ENCODE results near the gene PIEZO2.

PIEZO2 gene

DNA sequence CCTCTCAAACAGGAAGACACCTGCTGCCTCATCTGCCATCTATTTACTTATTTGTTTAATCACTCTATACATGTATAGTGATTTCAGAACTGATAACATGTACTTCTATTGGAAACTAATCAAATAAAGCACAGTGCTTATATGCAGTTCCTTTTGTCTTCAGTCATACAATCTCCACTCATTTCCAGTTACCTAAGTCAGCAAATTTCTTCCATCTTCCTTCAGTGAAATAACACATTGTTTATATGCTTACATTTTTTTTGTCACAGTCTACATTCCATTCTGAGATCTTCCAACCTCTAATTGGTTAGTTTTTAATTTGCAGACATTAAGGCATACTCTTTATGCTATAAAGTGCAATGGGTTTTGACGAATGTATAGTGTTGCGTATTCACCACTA lies 323.0 kb downstream of the PIEZO2 start:
- DNase-seq = no peak
- H3K4me3 ChIP-seq (ENCODE audit: control insufficient read depth in 1 of 7, extremely low read depth in 1 of 7, insufficient read depth in 4 of 7, low read depth in 2 of 7, low read length in 6 of 7) = no peak overlapping the region
- ChIA-PET CTCF (no interaction called here), POLR2A (no interaction called here)
- H3K36me3 ChIP-seq (ENCODE audit: control insufficient read depth in 4 of 4, insufficient read depth in 4 of 4, low read length in 3 of 4) = no peaks in the 10 kb centered on the region
- H3K27ac ChIP-seq (ENCODE audit: insufficient read depth in 1 of 2, low read depth in 1 of 2, low read length in 2 of 2, poor library complexity in 1 of 2, severe bottlenecking in 2 of 2) = no peak overlapping the region
- whole genome bisulfite sequencing (ENCODE audit: insufficient coverage) = 100% methylated on average over 1 of the region's 2 CpGs
- no peaks in the 10 kb centered on the region for H3K27me3 ChIP-seq (replicated peaks in 2 of 5; ENCODE audit: control insufficient read depth in 4 of 5, insufficient read depth in 5 of 5, low read length in 4 of 5)
- no peaks in the 10 kb centered on the region for H3K9me3 ChIP-seq (ENCODE audit: control extremely low read depth in 1 of 5, control insufficient read depth in 4 of 5, insufficient read depth in 2 of 5, low read depth in 1 of 5, low read length in 4 of 5)
- H3K4me1 ChIP-seq (ENCODE audit: control extremely low read depth in 1 of 4, control insufficient read depth in 4 of 4, insufficient read depth in 4 of 4, low read length in 3 of 4) = peaks cover 2 to 11% (median 6%) of the 10 kb centered on the region in 4 experiments

DNA sequence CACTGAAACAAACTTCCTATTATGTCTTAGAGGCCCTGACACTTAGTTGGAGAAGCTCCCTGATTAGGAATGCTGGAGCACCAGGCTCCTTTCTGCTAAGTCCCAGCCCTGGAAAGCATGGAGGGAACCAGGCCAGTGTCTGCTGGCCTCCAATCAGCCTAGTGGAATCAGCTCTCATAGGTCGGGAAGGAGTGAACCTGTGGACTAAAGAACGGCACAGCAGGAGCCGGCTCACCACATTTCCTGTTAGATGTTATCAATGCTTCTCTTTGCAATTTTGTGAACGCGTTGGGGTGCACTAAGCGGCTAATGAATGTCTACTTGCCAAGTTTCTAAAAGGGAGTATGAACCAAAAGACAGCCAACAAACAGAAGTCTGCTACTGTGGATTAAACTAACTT lies 326.9 kb downstream of the PIEZO2 start:
- POLR2A ChIA-PET = no interaction called here
- 0% methylated on average over 5 of the region's 6 CpGs for WGBS (ENCODE audit: insufficient coverage)
- Histone ChIP-seq H3K4me1 (ENCODE audit: control extremely low read depth in 1 of 4, control insufficient read depth in 4 of 4, insufficient read depth in 4 of 4, low read length in 3 of 4) (peaks cover 2 to 11% (median 6%) of the 10 kb centered on the region in 4 experiments), H3K9me3 (ENCODE audit: control extremely low read depth in 1 of 5, control insufficient read depth in 4 of 5, insufficient read depth in 2 of 5, low read depth in 1 of 5, low read length in 4 of 5) (peaks cover 0 to 8% (median 0%) of the 10 kb centered on the region in 5 experiments), H3K36me3 (ENCODE audit: control insufficient read depth in 4 of 4, insufficient read depth in 4 of 4, low read length in 3 of 4) (no peaks in the 10 kb centered on the region), H3K4me3 (ENCODE audit: control insufficient read depth in 1 of 7, extremely low read depth in 1 of 7, insufficient read depth in 4 of 7, low read depth in 2 of 7, low read length in 6 of 7) (peak overlapping the region in 2 of 7 experiments; percentile 45 to 48), H3K27ac (ENCODE audit: insufficient read depth in 1 of 2, low read depth in 1 of 2, low read length in 2 of 2, poor library complexity in 1 of 2, severe bottlenecking in 2 of 2) (no peak overlapping the region), H3K27me3 (replicated peaks in 2 of 5; ENCODE audit: control insufficient read depth in 4 of 5, insufficient read depth in 5 of 5, low read length in 4 of 5) (no peaks in the 10 kb centered on the region)
- CTCF ChIA-PET = interaction anchor here (0.7 to 1.4 kb wide), 4 partner anchors 10 to 35 kb away, joined by 3 to 4 read pairs (median 3); no protein-coding TSS in a partner anchor
- peak; percentile 50 to 79 (median 67) for DNase-seq

DNA sequence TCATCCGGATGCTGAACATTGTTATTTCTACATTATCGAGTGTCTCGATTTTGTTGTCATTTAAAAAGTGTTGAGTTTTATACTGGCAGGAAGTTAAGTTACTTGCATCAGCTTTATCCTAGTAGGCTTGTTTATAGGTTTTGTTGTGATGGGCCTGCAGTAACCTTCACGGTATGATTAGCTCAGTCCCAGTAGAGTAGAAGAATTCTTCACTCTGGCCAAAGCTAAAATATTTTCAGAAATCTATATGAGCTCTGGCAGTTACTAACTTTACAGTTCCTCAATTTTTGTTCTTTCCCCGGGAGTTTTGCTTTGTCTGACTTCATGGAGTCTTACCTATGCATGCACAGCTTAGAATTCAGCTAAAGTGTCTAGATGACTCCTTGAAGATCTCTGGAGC lies 328.7 kb downstream of the PIEZO2 start:
- no peak overlapping the region for H3K27ac ChIP-seq (ENCODE audit: insufficient read depth in 1 of 2, low read depth in 1 of 2, low read length in 2 of 2, poor library complexity in 1 of 2, severe bottlenecking in 2 of 2)
- no peaks in the 10 kb centered on the region for H3K27me3 ChIP-seq (replicated peaks in 2 of 5; ENCODE audit: control insufficient read depth in 4 of 5, insufficient read depth in 5 of 5, low read length in 4 of 5)
- H3K36me3 ChIP-seq (ENCODE audit: control insufficient read depth in 4 of 4, insufficient read depth in 4 of 4, low read length in 3 of 4) = no peaks in the 10 kb centered on the region
- no peak overlapping the region for H3K4me3 ChIP-seq (ENCODE audit: control insufficient read depth in 1 of 7, extremely low read depth in 1 of 7, insufficient read depth in 4 of 7, low read depth in 2 of 7, low read length in 6 of 7)
- peaks cover 0 to 8% (median 0%) of the 10 kb centered on the region in 5 experiments for H3K9me3 ChIP-seq (ENCODE audit: control extremely low read depth in 1 of 5, control insufficient read depth in 4 of 5, insufficient read depth in 2 of 5, low read depth in 1 of 5, low read length in 4 of 5)
- H3K4me1 ChIP-seq (ENCODE audit: control extremely low read depth in 1 of 4, control insufficient read depth in 4 of 4, insufficient read depth in 4 of 4, low read length in 3 of 4) = peaks cover 2 to 11% (median 6%) of the 10 kb centered on the region in 4 experiments
- POLR2A ChIA-PET = no interaction called here
- CTCF ChIA-PET = interaction anchor here (0.8 to 1.3 kb wide), 2 partner anchors 20 to 30 kb away, joined by 3 to 5 read pairs; no protein-coding TSS in a partner anchor
- DNase-seq = no peak
- 0% methylated on average over 1 of the region's 5 CpGs for WGBS (ENCODE audit: insufficient coverage)

DNA sequence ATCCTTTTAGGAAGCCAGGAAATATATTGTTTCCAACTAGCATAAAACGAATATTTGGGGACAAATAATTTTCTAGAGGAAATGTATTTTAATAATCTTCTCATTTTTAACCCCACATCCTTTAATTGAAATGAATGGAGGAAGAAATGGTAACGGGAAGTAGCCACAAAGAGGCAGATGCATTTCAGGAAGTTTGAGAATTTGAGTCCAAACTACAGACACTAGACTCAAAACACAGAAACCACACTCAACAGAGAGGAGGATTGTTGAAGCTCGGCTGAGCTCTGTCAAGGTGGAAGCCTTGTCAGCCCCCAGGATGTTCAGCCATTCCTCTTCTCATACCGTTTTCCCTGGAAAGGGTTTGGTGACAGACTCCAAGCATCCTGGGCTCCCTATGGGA lies 335.0 kb downstream of the PIEZO2 start:
- CTCF ChIA-PET = interaction anchor here (0.8 to 1.6 kb wide), 4 partner anchors 16 to 38 kb away, joined by 3 to 4 read pairs (median 3); no protein-coding TSS in a partner anchor
- POLR2A ChIA-PET = no interaction called here

DNA sequence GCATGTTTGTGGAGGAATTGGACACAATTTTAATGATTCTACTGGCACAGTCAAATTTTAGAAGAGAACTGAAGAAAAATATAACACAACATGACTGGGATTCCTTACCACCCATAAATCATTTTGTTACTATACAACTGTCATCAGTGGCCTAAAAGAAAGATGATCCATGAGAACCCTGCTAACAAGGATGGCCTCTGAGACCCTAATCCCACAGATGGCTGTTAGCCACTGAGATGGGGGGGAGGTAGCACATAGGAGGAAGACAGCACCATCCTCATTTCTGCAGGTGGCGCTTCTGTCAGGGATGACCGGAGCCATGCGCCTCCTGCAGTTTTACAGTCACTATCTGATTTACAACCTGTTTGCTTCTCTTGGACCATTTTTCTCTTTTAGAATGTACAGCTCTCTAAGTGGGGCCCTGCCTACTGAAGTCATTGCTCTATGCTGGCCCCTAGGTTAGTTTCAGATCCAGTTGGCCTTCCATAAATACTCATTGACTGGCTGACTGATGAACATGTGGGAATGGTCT lies 343.7 kb downstream of the PIEZO2 start:
- CTCF ChIA-PET = interaction anchor here (1.0 kb wide), 1 partner anchor 230 kb away, joined by 3 read pairs; no protein-coding TSS in a partner anchor
- POLR2A ChIA-PET = no interaction called here
- Histone ChIP-seq H3K27me3 (replicated peaks in 2 of 5; ENCODE audit: control insufficient read depth in 4 of 5, insufficient read depth in 5 of 5, low read length in 4 of 5) (no peaks in the 10 kb centered on the region), H3K9me3 (ENCODE audit: control extremely low read depth in 1 of 5, control insufficient read depth in 4 of 5, insufficient read depth in 2 of 5, low read depth in 1 of 5, low read length in 4 of 5) (no peaks in the 10 kb centered on the region), H3K27ac (ENCODE audit: insufficient read depth in 1 of 2, low read depth in 1 of 2, low read length in 2 of 2, poor library complexity in 1 of 2, severe bottlenecking in 2 of 2) (no peak overlapping the region), H3K4me3 (ENCODE audit: control insufficient read depth in 1 of 7, extremely low read depth in 1 of 7, insufficient read depth in 4 of 7, low read depth in 2 of 7, low read length in 6 of 7) (no peak overlapping the region), H3K4me1 (ENCODE audit: control extremely low read depth in 1 of 4, control insufficient read depth in 4 of 4, insufficient read depth in 4 of 4, low read length in 3 of 4) (no peaks in the 10 kb centered on the region), H3K36me3 (ENCODE audit: control insufficient read depth in 4 of 4, insufficient read depth in 4 of 4, low read length in 3 of 4) (no peaks in the 10 kb centered on the region)
- 100% methylated on average over 2 of the region's 3 CpGs for WGBS (ENCODE audit: insufficient coverage)
- no peak for DNase-seq

More for the DNA sequence above, 335.0 kb downstream of the PIEZO2 start:
- H3K27me3 ChIP-seq (replicated peaks in 2 of 5; ENCODE audit: control insufficient read depth in 4 of 5, insufficient read depth in 5 of 5, low read length in 4 of 5) = no peaks in the 10 kb centered on the region
- peaks cover 0 to 5% (median 2%) of the 10 kb centered on the region in 4 experiments for H3K4me1 ChIP-seq (ENCODE audit: control extremely low read depth in 1 of 4, control insufficient read depth in 4 of 4, insufficient read depth in 4 of 4, low read length in 3 of 4)
- 63% methylated on average over 1 of the region's 4 CpGs for WGBS (ENCODE audit: insufficient coverage)
- no peak overlapping the region for H3K4me3 ChIP-seq (ENCODE audit: control insufficient read depth in 1 of 7, extremely low read depth in 1 of 7, insufficient read depth in 4 of 7, low read depth in 2 of 7, low read length in 6 of 7)
- H3K27ac ChIP-seq (ENCODE audit: insufficient read depth in 1 of 2, low read depth in 1 of 2, low read length in 2 of 2, poor library complexity in 1 of 2, severe bottlenecking in 2 of 2) = no peak overlapping the region
- DNase-seq = peak in 2 of 3 donors; percentile 35 to 56
- no peaks in the 10 kb centered on the region for H3K9me3 ChIP-seq (ENCODE audit: control extremely low read depth in 1 of 5, control insufficient read depth in 4 of 5, insufficient read depth in 2 of 5, low read depth in 1 of 5, low read length in 4 of 5)
- H3K36me3 ChIP-seq (ENCODE audit: control insufficient read depth in 4 of 4, insufficient read depth in 4 of 4, low read length in 3 of 4) = no peaks in the 10 kb centered on the region

DNA sequence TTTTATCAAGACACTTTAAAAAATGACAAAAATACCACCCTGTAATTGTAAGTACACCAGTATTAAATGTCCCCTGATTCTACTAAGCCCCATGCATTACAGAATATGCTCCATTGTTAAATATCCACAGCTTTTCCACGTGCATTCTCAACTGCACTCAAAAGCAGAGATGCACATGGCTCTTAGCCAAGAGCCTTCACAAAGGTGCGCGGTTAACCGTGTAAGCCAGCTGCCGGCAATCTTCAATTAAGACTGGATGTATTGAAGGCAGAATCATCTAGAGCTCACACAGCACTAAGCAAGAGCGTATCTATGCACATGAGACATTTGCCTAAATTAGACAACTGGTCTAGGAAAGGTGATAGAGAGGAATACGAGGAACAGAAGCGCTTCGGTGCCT lies 345.2 kb downstream of the PIEZO2 start:
- Histone ChIP-seq H3K4me1 (ENCODE audit: control extremely low read depth in 1 of 4, control insufficient read depth in 4 of 4, insufficient read depth in 4 of 4, low read length in 3 of 4) (no peaks in the 10 kb centered on the region), H3K27me3 (replicated peaks in 2 of 5; ENCODE audit: control insufficient read depth in 4 of 5, insufficient read depth in 5 of 5, low read length in 4 of 5) (no peaks in the 10 kb centered on the region), H3K4me3 (ENCODE audit: control insufficient read depth in 1 of 7, extremely low read depth in 1 of 7, insufficient read depth in 4 of 7, low read depth in 2 of 7, low read length in 6 of 7) (no peak overlapping the region), H3K36me3 (ENCODE audit: control insufficient read depth in 4 of 4, insufficient read depth in 4 of 4, low read length in 3 of 4) (no peaks in the 10 kb centered on the region), H3K27ac (ENCODE audit: insufficient read depth in 1 of 2, low read depth in 1 of 2, low read length in 2 of 2, poor library complexity in 1 of 2, severe bottlenecking in 2 of 2) (no peak overlapping the region), H3K9me3 (ENCODE audit: control extremely low read depth in 1 of 5, control insufficient read depth in 4 of 5, insufficient read depth in 2 of 5, low read depth in 1 of 5, low read length in 4 of 5) (no peaks in the 10 kb centered on the region)
- POLR2A ChIA-PET = no interaction called here
- no peak for DNase-seq
- CTCF ChIA-PET = interaction anchor here (0.8 kb wide), 1 partner anchor 18 kb away, joined by 3 read pairs; no protein-coding TSS in a partner anchor
- 90% methylated on average over 7 of the region's 9 CpGs for whole genome bisulfite sequencing (ENCODE audit: insufficient coverage)

DNA sequence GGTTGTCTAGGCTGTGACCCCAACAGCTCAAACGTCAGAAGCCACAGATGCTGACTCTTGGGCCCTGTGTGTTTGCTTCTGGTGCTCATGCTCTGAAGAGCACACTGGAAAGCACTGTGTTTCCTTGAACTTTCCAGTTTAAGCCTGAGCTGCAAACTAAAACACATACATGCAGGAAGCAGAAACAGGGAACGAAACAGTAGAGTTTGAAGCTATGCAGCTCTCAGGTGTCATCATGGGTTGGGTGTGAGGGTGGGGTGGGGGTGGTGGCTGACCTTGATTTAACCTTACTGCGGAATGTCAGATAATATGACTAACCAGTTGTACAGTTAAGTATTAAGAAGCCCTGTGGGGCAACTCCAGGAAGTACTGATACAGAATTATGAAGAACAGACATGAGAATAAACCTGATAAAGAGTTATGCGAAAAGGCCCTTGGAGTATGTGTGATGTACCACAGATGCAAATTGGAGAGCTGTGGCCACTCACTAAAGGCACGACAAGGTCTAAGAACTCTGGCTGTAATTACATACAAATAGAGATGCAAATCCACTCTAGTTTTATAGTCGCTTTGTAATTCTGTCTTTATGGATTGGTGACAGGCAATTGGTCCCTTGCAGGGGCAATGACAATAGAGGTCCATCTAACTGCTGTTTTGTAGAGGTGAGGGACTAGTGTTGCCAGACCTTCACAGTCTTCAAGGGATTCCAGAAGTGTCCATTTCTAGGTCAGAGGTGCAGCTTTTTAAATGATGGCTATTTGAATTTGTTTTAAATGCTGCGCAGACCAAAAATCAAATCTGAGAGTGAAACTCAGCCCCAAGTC lies 350.4 kb downstream of the PIEZO2 start:
- no peak for DNase-seq
- Histone ChIP-seq H3K36me3 (ENCODE audit: control insufficient read depth in 4 of 4, insufficient read depth in 4 of 4, low read length in 3 of 4) (no peaks in the 10 kb centered on the region), H3K27ac (ENCODE audit: insufficient read depth in 1 of 2, low read depth in 1 of 2, low read length in 2 of 2, poor library complexity in 1 of 2, severe bottlenecking in 2 of 2) (no peak overlapping the region), H3K4me3 (ENCODE audit: control insufficient read depth in 1 of 7, extremely low read depth in 1 of 7, insufficient read depth in 4 of 7, low read depth in 2 of 7, low read length in 6 of 7) (no peak overlapping the region), H3K27me3 (replicated peaks in 2 of 5; ENCODE audit: control insufficient read depth in 4 of 5, insufficient read depth in 5 of 5, low read length in 4 of 5) (no peaks in the 10 kb centered on the region), H3K4me1 (ENCODE audit: control extremely low read depth in 1 of 4, control insufficient read depth in 4 of 4, insufficient read depth in 4 of 4, low read length in 3 of 4) (no peaks in the 10 kb centered on the region), H3K9me3 (ENCODE audit: control extremely low read depth in 1 of 5, control insufficient read depth in 4 of 5, insufficient read depth in 2 of 5, low read depth in 1 of 5, low read length in 4 of 5) (no peaks in the 10 kb centered on the region)
- WGBS (ENCODE audit: insufficient coverage) = 95% methylated on average over 4 of the region's 7 CpGs
- CTCF ChIA-PET = interaction anchor here (0.7 to 1.4 kb wide), 3 partner anchors 11 to 15 kb away, joined by 3 to 4 read pairs (median 4); no protein-coding TSS in a partner anchor
- POLR2A ChIA-PET = no interaction called here
